Hepatocyte (in vitro differentiated cells): ENCODE measurements around the gene ZNF80.

ENCODE experiments used
- EZH2 ChIP-seq: fragments of 200-600 bp; sonication (generic); IDR thresholded peaks from 2 replicates; pipeline ENCODE4 v1.6.1; 2016; ENCODE audit warnings: antibody characterized with exemption, mild to moderate bottlenecking, borderline replicate concordance
- EZH2phosphoT487 ChIP-seq: fragments of 200-600 bp; sonication (generic); IDR thresholded peaks from one replicate; pipeline ENCODE4 v1.6.1; 2018; ENCODE audit warnings: antibody characterized with exemption, mild to moderate bottlenecking, low read depth, moderate library complexity; ENCODE audit not compliant: unreplicated experiment, severe bottlenecking
- TF ChIP-seq, protein P1 (sequence below): fragments of 200-600 bp; sonication (generic); IDR thresholded peaks from 2 replicates; pipeline ENCODE4 v1.5.1; 2016; ENCODE audit warnings: antibody characterized with exemption, mild to moderate bottlenecking; ENCODE audit not compliant: poor library complexity

- TF ChIP-seq, protein P1, sequence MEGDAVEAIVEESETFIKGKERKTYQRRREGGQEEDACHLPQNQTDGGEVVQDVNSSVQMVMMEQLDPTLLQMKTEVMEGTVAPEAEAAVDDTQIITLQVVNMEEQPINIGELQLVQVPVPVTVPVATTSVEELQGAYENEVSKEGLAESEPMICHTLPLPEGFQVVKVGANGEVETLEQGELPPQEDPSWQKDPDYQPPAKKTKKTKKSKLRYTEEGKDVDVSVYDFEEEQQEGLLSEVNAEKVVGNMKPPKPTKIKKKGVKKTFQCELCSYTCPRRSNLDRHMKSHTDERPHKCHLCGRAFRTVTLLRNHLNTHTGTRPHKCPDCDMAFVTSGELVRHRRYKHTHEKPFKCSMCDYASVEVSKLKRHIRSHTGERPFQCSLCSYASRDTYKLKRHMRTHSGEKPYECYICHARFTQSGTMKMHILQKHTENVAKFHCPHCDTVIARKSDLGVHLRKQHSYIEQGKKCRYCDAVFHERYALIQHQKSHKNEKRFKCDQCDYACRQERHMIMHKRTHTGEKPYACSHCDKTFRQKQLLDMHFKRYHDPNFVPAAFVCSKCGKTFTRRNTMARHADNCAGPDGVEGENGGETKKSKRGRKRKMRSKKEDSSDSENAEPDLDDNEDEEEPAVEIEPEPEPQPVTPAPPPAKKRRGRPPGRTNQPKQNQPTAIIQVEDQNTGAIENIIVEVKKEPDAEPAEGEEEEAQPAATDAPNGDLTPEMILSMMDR = no peak
- TF ChIP-seq EZH2phosphoT487 (no peak), EZH2 (no peak)
Measured at GRCh38 chr3:114260152-114260551, 22.8 kb upstream of the ZNF80 start.
